GM19455 (cell line): ENCODE data around the gene ITK.
A peak's percentile ranks its signal among the peaks of the same experiment; 100 is the strongest.
"Not testable (repeated sequence)": the region's sequence is repeated elsewhere in the genome, so short reads cannot be mapped to it uniquely, and the experiment has no call there.

ENCODE experiments used
- ATAC-seq: cut with Tn5 transposase; IDR thresholded peaks from one replicate; pipeline ENCODE4 v1.9.1; 2021; ENCODE audit not compliant: unreplicated experiment

The ITK gene

GRCh38 chr5:157167214-157167621 is 13.4 kb upstream of the ITK start:
- no peak for ATAC-seq

GRCh38 chr5:157168286-157168685 is 12.4 kb upstream of the ITK start:
- ATAC-seq = no peak

GRCh38 chr5:157172403-157172802 is 8.2 kb upstream of the ITK start:
- ATAC-seq = peak; percentile 95

- no peak for ATAC-seq
These were observed 5.5 kb upstream of the ITK start for GRCh38 chr5:157175071-157175612.

GRCh38 chr5:157177953-157178352 is 2.7 kb upstream of the ITK start:
- ATAC-seq = no peak

- ATAC-seq = no peak
These were observed 1.7 kb upstream of the ITK start for GRCh38 chr5:157178966-157179365.

- ATAC-seq = no peak
These were observed 1.6 kb downstream of the ITK start for GRCh38 chr5:157182143-157182757.

GRCh38 chr5:157184117-157184670 is 3.6 kb downstream of the ITK start:
- ATAC-seq = no peak

GRCh38 chr5:157185122-157185521 is 4.5 kb downstream of the ITK start:
- ATAC-seq = not testable (repeated sequence)

GRCh38 chr5:157186309-157187045 is 5.8 kb downstream of the ITK start:
- ATAC-seq = no peak

- no peak for ATAC-seq
These were observed 6.6 kb downstream of the ITK start for GRCh38 chr5:157187046-157187754.

- ATAC-seq = no peak
These were observed 7.6 kb downstream of the ITK start for GRCh38 chr5:157188270-157188669.

- peak; percentile 86 for ATAC-seq
These were observed 8.6 kb downstream of the ITK start for GRCh38 chr5:157189223-157189622.

- ATAC-seq = no peak
These were observed 13.2 kb downstream of the ITK start for GRCh38 chr5:157193699-157194424.

GRCh38 chr5:157196045-157196444 is 15.4 kb downstream of the ITK start:
- no peak for ATAC-seq

- ATAC-seq = no peak
These were observed 16.4 kb downstream of the ITK start for GRCh38 chr5:157197086-157197485.

- no peak for ATAC-seq
These were observed 17.8 kb downstream of the ITK start for GRCh38 chr5:157198277-157198986.

GRCh38 chr5:157201857-157202256 is 21.2 kb downstream of the ITK start:
- ATAC-seq = no peak

- no peak for ATAC-seq
These were observed 22.8 kb downstream of the ITK start for GRCh38 chr5:157203417-157203816.

- no peak for ATAC-seq
These were observed 24.1 kb downstream of the ITK start for GRCh38 chr5:157204765-157205164.
